ENCODE measurements around the gene CBX5.

The CBX5 gene

DNA sequence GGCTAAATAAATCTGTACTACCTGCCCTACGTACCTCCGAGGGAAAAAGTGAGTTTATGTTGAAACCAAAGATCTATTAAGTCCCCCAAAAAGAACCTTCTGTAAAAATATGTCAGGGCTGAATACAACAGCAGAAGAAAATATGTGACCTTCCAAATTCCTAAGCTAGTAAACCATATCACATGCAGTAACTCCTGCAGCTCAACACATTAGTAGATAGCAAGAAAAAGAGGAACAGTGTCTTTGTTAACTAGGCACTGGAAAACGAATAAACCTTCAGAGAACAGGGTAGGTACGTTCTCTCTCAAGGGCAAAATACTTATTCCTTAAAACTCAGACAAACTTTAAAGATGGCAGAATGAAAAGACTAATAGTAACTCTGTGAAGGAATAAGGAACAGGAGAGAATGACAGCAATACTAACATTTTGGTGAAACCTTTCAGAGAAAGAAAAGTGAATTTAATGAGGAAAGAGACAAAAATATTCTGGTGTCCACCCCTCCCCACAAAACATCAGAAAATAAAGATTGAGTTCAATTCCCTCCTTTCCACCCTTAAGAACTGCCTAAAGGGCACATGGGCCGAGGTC, 18.0 kb downstream of the CBX5 start:
- peak overlapping the region; percentile 25; the same call in 1 of the 2 replicates for H3K4me2 ChIP-seq (ENCODE audit: low read length)
- H3K79me2 ChIP-seq (ENCODE audit: low read length), result peaks cover 68% of the 10 kb centered on the region
- no peak overlapping the region for H2AFZ ChIP-seq (ENCODE audit: low read depth, low read length)
- no peak for TF ChIP-seq EZH2phosphoT487 (IDR thresholded peaks at IDR 0.05; ENCODE audit: low read depth)
- TF ChIP-seq, protein P1, sequence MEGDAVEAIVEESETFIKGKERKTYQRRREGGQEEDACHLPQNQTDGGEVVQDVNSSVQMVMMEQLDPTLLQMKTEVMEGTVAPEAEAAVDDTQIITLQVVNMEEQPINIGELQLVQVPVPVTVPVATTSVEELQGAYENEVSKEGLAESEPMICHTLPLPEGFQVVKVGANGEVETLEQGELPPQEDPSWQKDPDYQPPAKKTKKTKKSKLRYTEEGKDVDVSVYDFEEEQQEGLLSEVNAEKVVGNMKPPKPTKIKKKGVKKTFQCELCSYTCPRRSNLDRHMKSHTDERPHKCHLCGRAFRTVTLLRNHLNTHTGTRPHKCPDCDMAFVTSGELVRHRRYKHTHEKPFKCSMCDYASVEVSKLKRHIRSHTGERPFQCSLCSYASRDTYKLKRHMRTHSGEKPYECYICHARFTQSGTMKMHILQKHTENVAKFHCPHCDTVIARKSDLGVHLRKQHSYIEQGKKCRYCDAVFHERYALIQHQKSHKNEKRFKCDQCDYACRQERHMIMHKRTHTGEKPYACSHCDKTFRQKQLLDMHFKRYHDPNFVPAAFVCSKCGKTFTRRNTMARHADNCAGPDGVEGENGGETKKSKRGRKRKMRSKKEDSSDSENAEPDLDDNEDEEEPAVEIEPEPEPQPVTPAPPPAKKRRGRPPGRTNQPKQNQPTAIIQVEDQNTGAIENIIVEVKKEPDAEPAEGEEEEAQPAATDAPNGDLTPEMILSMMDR (IDR thresholded peaks at IDR 0.05; ENCODE audit: low read depth, low read length), result no peak
- peaks cover 47% of the 10 kb centered on the region for H3K4me1 ChIP-seq (ENCODE audit: low read length)
- peaks cover 22% of the 10 kb centered on the region for H3K36me3 ChIP-seq (replicated peaks; ENCODE audit: low read depth, low read length)
- H4K20me1 ChIP-seq (ENCODE audit: insufficient read depth, low read length), result peaks cover 7% of the 10 kb centered on the region
- no peak overlapping the region for H3K9ac ChIP-seq (ENCODE audit: low read length)
- H3K9me3 ChIP-seq (ENCODE audit: insufficient read depth, low read length), result no peaks in the 10 kb centered on the region
- no peak overlapping the region for H3K27ac ChIP-seq (ENCODE audit: low read length)
- no peak overlapping the region for H3K4me3 ChIP-seq (ENCODE audit: low read length)
- no peaks in the 10 kb centered on the region for H3K27me3 ChIP-seq (ENCODE audit: low read depth, low read length)

DNA sequence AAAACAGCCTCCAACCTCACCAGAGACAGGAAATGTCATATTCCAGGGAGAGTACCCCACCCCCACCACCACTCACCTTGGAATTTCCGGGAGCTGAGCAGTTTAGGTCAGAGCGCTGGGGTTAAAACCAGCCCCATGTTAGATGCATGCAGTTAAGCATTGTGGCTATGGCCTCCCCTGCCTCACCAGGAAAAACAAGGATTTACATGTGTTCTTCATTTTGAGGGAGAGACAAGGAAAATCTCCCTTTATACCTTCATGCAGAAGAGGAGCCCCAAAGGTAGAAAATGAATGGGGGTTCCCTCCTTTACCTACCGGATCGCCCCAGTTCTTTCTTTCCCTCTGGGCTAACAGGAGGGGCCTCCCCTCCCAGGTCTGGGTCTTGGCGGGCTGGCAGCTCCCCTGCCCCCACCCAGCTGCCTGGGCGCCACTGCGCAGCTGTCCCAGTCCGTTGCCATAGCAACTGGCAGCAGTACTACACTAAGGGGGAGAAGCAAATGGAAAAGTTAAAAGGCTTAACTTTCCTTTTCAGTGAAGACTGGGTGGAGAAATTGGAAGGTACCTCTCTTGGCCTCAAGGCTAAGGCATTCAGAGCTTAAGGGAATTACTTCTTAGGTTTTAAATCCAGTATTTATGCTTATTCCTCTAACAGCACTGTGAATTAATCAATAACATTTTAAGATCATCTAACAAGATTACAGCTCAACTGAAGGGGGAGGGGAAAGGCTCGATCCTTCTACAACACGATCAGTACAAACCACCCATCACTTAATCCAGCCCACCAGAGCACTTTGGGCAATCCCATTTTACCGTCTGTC, 20.5 kb downstream of the CBX5 start:
- no peaks in the 10 kb centered on the region; the same call in 1 of the 2 replicates for H4K20me1 ChIP-seq (ENCODE audit: insufficient read depth, low read length)
- H3K79me2 ChIP-seq (ENCODE audit: low read length), result peaks cover 67% of the 10 kb centered on the region
- H3K9me3 ChIP-seq (ENCODE audit: insufficient read depth, low read length), result no peaks in the 10 kb centered on the region
- H3K4me1 ChIP-seq (ENCODE audit: low read length), result peaks cover 47% of the 10 kb centered on the region
- H2AFZ ChIP-seq (ENCODE audit: low read depth, low read length), result no peak overlapping the region
- H3K36me3 ChIP-seq (replicated peaks; ENCODE audit: low read depth, low read length), result peaks cover 28% of the 10 kb centered on the region
- H3K4me3 ChIP-seq (ENCODE audit: low read length), result peak overlapping the region; percentile 69
- H3K4me2 ChIP-seq (ENCODE audit: low read length), result peak overlapping the region; percentile 80
- TF ChIP-seq, protein P1 (IDR thresholded peaks at IDR 0.05; ENCODE audit: low read depth, low read length), result no peak
- TF ChIP-seq EZH2phosphoT487 (IDR thresholded peaks at IDR 0.05; ENCODE audit: low read depth), result no peak
- H3K9ac ChIP-seq (ENCODE audit: low read length), result peak overlapping the region; percentile 60
- H3K27me3 ChIP-seq (ENCODE audit: low read depth, low read length), result no peaks in the 10 kb centered on the region
- peak overlapping the region; percentile 71 for H3K27ac ChIP-seq (ENCODE audit: low read length)

DNA sequence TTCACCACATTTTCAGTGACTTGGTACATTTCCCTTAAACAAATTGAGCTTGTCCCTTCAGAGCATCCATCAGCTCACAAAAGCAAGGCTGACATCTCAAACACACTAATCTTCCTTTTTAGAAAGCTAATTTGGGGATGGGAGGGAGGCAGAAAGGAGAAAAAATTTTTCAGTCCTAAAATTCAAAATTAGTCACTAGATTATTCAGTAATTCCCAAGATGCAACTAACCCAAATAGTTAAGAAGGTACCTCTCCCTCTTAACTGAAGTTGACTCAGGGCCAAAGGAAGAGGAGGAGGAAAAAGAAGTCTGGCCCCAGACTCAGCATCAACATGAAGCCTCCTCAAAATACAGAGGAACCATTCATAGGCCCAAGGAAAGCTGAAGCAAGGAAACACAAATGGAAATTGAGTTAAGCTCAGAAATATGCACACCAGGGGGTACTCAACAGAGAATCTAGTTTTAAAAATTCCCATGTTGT, 21.7 kb downstream of the CBX5 start:
- TF ChIP-seq EZH2phosphoT487 (IDR thresholded peaks at IDR 0.05; ENCODE audit: low read depth), result no peak
- TF ChIP-seq, protein P1 (IDR thresholded peaks at IDR 0.05; ENCODE audit: low read depth, low read length), result no peak
- Histone ChIP-seq H2AFZ (ENCODE audit: low read depth, low read length) (no peak overlapping the region), H3K4me2 (ENCODE audit: low read length) (peak overlapping the region; percentile 80), H3K4me3 (ENCODE audit: low read length) (peak overlapping the region; percentile 69; the same call in 1 of the 2 replicates), H3K27ac (ENCODE audit: low read length) (peak overlapping the region; percentile 71), H3K9ac (ENCODE audit: low read length) (peak overlapping the region; percentile 60), H4K20me1 (ENCODE audit: insufficient read depth, low read length) (no peaks in the 10 kb centered on the region; the same call in 1 of the 2 replicates), H3K9me3 (ENCODE audit: insufficient read depth, low read length) (no peaks in the 10 kb centered on the region), H3K4me1 (ENCODE audit: low read length) (peaks cover 47% of the 10 kb centered on the region), H3K27me3 (ENCODE audit: low read depth, low read length) (no peaks in the 10 kb centered on the region), H3K36me3 (replicated peaks; ENCODE audit: low read depth, low read length) (peaks cover 28% of the 10 kb centered on the region), H3K79me2 (ENCODE audit: low read length) (peaks cover 69% of the 10 kb centered on the region)

DNA sequence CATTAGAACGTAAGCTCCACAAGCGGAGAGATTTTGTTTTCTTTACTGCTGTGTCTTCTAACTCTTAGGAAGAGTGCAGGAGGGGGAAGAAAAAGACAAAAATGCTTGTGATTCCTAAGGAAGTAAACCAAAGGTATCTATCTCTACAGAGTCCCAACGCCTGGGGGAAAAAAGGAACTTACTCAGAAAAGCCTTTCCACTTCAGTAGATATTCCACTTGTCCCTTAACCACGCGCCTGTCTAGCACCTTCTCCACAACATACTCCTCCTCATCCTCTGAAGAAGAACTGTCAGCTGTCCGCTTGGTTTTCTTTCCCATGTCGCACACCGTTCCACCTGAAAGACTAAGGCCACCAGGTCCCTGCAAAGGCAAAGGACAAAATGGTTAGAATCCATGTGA, 22.6 kb downstream of the CBX5 start:
- Histone ChIP-seq H3K4me1 (ENCODE audit: low read length) (peaks cover 43% of the 10 kb centered on the region), H3K4me2 (ENCODE audit: low read length) (no peak overlapping the region), H3K9ac (ENCODE audit: low read length) (no peak overlapping the region)

More for the DNA sequence above, 22.6 kb downstream of the CBX5 start:
- peak overlapping the region; percentile 71 for H3K27ac ChIP-seq (ENCODE audit: low read length)
- peaks cover 27% of the 10 kb centered on the region for H3K36me3 ChIP-seq (replicated peaks; ENCODE audit: low read depth, low read length)
- H4K20me1 ChIP-seq (ENCODE audit: insufficient read depth, low read length), result no peaks in the 10 kb centered on the region
- peaks cover 67% of the 10 kb centered on the region for H3K79me2 ChIP-seq (ENCODE audit: low read length)
- no peaks in the 10 kb centered on the region for H3K27me3 ChIP-seq (ENCODE audit: low read depth, low read length)
- TF ChIP-seq, protein P1 (IDR thresholded peaks at IDR 0.05; ENCODE audit: low read depth, low read length), result no peak
- TF ChIP-seq EZH2phosphoT487 (IDR thresholded peaks at IDR 0.05; ENCODE audit: low read depth), result no peak
- no peaks in the 10 kb centered on the region for H3K9me3 ChIP-seq (ENCODE audit: insufficient read depth, low read length)
- no peak overlapping the region for H3K4me3 ChIP-seq (ENCODE audit: low read length)
- H2AFZ ChIP-seq (ENCODE audit: low read depth, low read length), result no peak overlapping the region
